Keratinocyte (primary cell): ENCODE data around the gene CASQ1. TPM values are rescaled to one million over a fixed set of nuclear protein-coding genes. Genes with fewer than 3 reads are reported as not detected.

Experiments used
- DNase-seq: peaks from one replicate; pipeline ENCODE4 v3.0.0-alpha.2; 2011; ENCODE audit warnings: low read depth, missing footprints, low spot score
- FAIRE-seq: peaks from 2 replicates; lab custom pipeline; 2011; peaks lifted over from hg19 to GRCh38; lab: Jason Lieb, UNC
- H2AFZ ChIP-seq: 2 replicates; pipeline ENCODE4 v1.6.0; 2012; ENCODE audit warnings: low read length, control low read depth, inconsistent platforms; ENCODE audit not compliant: control insufficient read depth
- H3K27ac ChIP-seq: 2 replicates; pipeline ENCODE4 v1.5.1; 2011; ENCODE audit warnings: low read length; ENCODE audit not compliant: control insufficient read depth, insufficient read depth
- H3K27me3 ChIP-seq: 3 replicates; pipeline ENCODE4 v1.6.0; 2011; ENCODE audit warnings: low read length; ENCODE audit not compliant: control insufficient read depth, insufficient read depth; ENCODE audit errors: extremely low read depth
- H3K36me3 ChIP-seq, 2 experiments: 2 replicates in 1 of 2; 3 replicates in 1 of 2; pipeline ENCODE4 v1.5.1; 2011; ENCODE audit warnings: low read length in 2 of 2, mild to moderate bottlenecking in 1 of 2; ENCODE audit not compliant: control insufficient read depth in 2 of 2, insufficient read depth in 2 of 2; ENCODE audit errors: extremely low read depth in 1 of 2
- H3K4me1 ChIP-seq: 3 replicates; pipeline ENCODE4 v1.5.1; 2011; ENCODE audit warnings: low read length; ENCODE audit not compliant: control insufficient read depth, insufficient read depth; ENCODE audit errors: extremely low read depth
- H3K4me2 ChIP-seq: 3 replicates; pipeline ENCODE4 v1.6.0; 2011; ENCODE audit warnings: low read depth, low read length; ENCODE audit not compliant: control insufficient read depth, insufficient read depth; ENCODE audit errors: extremely low read depth
- H3K4me3 ChIP-seq, 3 experiments: fragments of 200-600 bp in 1 of 3; sonication (generic) in 1 of 3; 2 replicates in 2 of 3; 3 replicates in 1 of 3; pipeline ENCODE4 v1.5.1; 2011 to 2016; ENCODE audit warnings: low read length in 3 of 3, mild to moderate bottlenecking in 3 of 3, control low read depth in 2 of 3, inconsistent platforms in 1 of 3, low read depth in 1 of 3, mixed read lengths in 1 of 3, mixed run types in 1 of 3, moderate library complexity in 1 of 3; ENCODE audit not compliant: control insufficient read depth in 2 of 3, insufficient read depth in 2 of 3; ENCODE audit errors: extremely low read depth in 1 of 3
- H3K79me2 ChIP-seq: 2 replicates; pipeline ENCODE4 v1.6.0; 2012; ENCODE audit warnings: low read length; ENCODE audit not compliant: control insufficient read depth, insufficient read depth
- H3K9ac ChIP-seq: 3 replicates; pipeline ENCODE4 v1.6.0; 2011; ENCODE audit warnings: low read length; ENCODE audit not compliant: control insufficient read depth, insufficient read depth; ENCODE audit errors: extremely low read depth
- H3K9me1 ChIP-seq: 3 replicates; pipeline ENCODE4 v1.6.0; 2011; ENCODE audit warnings: low read length; ENCODE audit not compliant: control insufficient read depth, insufficient read depth; ENCODE audit errors: extremely low read depth
- H3K9me3 ChIP-seq: 2 replicates; pipeline ENCODE4 v1.5.1; 2012; ENCODE audit warnings: low read depth, low read length; ENCODE audit not compliant: control insufficient read depth
- H4K20me1 ChIP-seq: 3 replicates; pipeline ENCODE4 v1.6.0; 2011; ENCODE audit warnings: low read length; ENCODE audit not compliant: control insufficient read depth, insufficient read depth; ENCODE audit errors: extremely low read depth
- EZH2 ChIP-seq: IDR thresholded peaks from one replicate; pipeline ENCODE4 v1.6.1; 2012; ENCODE audit warnings: inconsistent platforms, mild to moderate bottlenecking, low read length, moderate library complexity
- dilution Hi-C: fragments of 300-500 bp; cut with MboI; formaldehyde crosslinking; loops from one replicate; pipeline ENCODE4 v1.7.0; 2020; ENCODE audit warnings: low sequenced_read_pairs; ENCODE audit not compliant: extremely low pct_ligation_motif_present
- polyA minus RNA-seq, 3 experiments: library from RNA; depleted of rRNA, polyadenylated mRNA; stranded (reverse); fragments of >200 nt; gene quantifications; 1 replicate in 1 of 3; 2 replicates in 1 of 3; 3 replicates in 1 of 3; pipeline ENCODE4 v1.2.3, GENCODE V29; 2011
- polyA plus RNA-seq, 5 experiments: library from polyadenylated mRNA; depleted of rRNA in 3 of 5; stranded (reverse) in 3 of 5; stranded (forward) in 1 of 5; unstranded in 1 of 5; fragments of >200 nt; gene quantifications; 1 replicate in 1 of 5; 2 replicates in 3 of 5; 3 replicates in 1 of 5; pipeline versions ENCODE4 v1.2.1 to v1.2.3, GENCODE V29; 2011 to 2012; ENCODE audit warnings: missing spikeins in 2 of 5, low read depth in 1 of 5, low replicate concordance in 1 of 5
- TF ChIP-seq, protein P1 (sequence below), 3 experiments: IDR thresholded peaks in 1 of 3; conservative IDR thresholded peaks in 1 of 3; optimal IDR thresholded peaks in 1 of 3; 2 replicates in 2 of 3; 3 replicates in 1 of 3; pipeline versions ENCODE3 to v1.5.1; 2011; ENCODE audit warnings: low read length in 3 of 3, mild to moderate bottlenecking in 3 of 3, moderate library complexity in 2 of 3, control low read depth in 1 of 3, inconsistent platforms in 1 of 3; ENCODE audit not compliant: insufficient read depth in 2 of 3; ENCODE audit errors: extremely low read depth in 1 of 3

Gene CASQ1
- polyA plus RNA-seq: not detected in 3 replicates
- polyA plus RNA-seq (2011; ENCODE audit: low read depth): not detected
- not detected in 2 replicates for polyA plus RNA-seq (2011; cell fraction: cytosol; rRNA removed)
- polyA plus RNA-seq (2011; cell fraction: nucleus; rRNA removed): not detected in 2 replicates
- polyA plus RNA-seq (2012; ENCODE audit: low replicate concordance): not detected in 2 replicates
- not detected in 3 replicates for polyA minus RNA-seq
- not detected for polyA minus RNA-seq (2011; cell fraction: cytosol; rRNA and poly(A)+ RNA removed)
- polyA minus RNA-seq (2011; cell fraction: nucleus; rRNA and poly(A)+ RNA removed): not detected in 2 replicates

DNA sequence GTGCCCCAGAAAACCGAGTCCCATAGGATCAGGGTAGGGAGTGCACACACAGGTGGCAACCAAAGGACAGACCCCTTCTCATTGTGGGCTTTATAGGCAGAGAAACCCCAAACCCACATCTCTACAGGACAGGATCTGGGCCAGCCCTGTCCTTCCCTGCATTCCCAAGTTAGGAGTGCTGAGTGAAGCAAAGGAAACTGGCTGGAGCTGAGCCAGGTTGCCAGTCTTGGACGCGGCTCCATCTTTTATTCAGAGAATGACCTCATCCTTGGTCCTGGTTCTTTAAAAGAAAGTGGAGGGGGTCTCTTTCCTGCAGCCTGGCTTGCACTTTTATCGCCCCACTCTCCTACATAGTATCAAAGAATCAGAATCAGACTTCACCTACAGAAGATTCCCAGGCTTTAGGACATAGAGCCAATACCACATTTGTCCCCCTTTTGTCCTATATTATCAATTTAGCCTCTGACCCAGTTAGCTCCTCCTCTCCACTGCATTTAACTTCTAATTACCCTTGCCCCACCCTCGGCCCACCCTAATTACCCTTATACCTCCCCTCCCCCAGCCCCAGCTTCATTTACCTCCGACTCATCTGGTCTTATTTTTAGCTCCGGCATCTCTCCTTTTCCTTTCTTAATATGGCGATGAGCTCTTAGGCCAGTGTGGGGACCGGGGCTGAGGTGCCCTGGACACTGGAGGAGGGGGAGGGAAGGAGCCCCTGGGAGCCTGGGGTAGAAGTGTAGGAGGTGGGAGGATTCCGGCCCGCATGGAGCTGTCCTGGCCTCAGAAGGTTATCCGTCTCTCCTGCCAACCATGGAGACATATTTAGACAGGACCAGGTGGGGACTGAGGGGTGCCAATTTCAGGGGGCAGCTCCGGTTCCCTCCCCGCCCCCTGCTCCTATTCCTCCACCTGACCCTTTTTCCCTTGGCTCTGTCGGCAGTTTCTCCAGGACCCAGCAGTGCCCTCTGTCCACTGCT, at the start of gene CASQ1:
Gene CASQ1, plus strand, starts transcription at position 927 of the 977 bp plus-strand sequence. CDS start 177 bp downstream, outside the sequence.
- Histone ChIP-seq H4K20me1 (no peaks in the 10 kb centered on the region), H3K79me2 (no peaks in the 10 kb centered on the region), H3K27me3 (peaks cover 13% of the 10 kb centered on the region), H3K36me3 (no peaks in the 10 kb centered on the region), H3K27ac (no peak within 1 kb of the TSS), H3K4me2 (no peak within 1 kb of the TSS), H2AFZ (no peak within 1 kb of the TSS), H3K4me3 (no peak within 1 kb of the TSS), H3K9me3 (no peaks in the 10 kb centered on the region), H3K9me1 (no peaks in the 10 kb centered on the region), H3K9ac (no peak within 1 kb of the TSS), H3K4me1 (no peaks in the 10 kb centered on the region)
- dilution Hi-C loops: no loop called here
- FAIRE-seq: no peak
- no peak for TF ChIP-seq EZH2
- TF ChIP-seq, protein P1, sequence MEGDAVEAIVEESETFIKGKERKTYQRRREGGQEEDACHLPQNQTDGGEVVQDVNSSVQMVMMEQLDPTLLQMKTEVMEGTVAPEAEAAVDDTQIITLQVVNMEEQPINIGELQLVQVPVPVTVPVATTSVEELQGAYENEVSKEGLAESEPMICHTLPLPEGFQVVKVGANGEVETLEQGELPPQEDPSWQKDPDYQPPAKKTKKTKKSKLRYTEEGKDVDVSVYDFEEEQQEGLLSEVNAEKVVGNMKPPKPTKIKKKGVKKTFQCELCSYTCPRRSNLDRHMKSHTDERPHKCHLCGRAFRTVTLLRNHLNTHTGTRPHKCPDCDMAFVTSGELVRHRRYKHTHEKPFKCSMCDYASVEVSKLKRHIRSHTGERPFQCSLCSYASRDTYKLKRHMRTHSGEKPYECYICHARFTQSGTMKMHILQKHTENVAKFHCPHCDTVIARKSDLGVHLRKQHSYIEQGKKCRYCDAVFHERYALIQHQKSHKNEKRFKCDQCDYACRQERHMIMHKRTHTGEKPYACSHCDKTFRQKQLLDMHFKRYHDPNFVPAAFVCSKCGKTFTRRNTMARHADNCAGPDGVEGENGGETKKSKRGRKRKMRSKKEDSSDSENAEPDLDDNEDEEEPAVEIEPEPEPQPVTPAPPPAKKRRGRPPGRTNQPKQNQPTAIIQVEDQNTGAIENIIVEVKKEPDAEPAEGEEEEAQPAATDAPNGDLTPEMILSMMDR (optimal IDR thresholded peaks at IDR 0.05 in 1 of 3, IDR thresholded peaks at IDR 0.05 in 1 of 3, conservative IDR thresholded peaks at IDR 0.05 in 1 of 3; ENCODE audit: extremely low read depth in 1 of 3, insufficient read depth in 2 of 3, low read length in 3 of 3): no peak
- DNase-seq: no peak

DNA sequence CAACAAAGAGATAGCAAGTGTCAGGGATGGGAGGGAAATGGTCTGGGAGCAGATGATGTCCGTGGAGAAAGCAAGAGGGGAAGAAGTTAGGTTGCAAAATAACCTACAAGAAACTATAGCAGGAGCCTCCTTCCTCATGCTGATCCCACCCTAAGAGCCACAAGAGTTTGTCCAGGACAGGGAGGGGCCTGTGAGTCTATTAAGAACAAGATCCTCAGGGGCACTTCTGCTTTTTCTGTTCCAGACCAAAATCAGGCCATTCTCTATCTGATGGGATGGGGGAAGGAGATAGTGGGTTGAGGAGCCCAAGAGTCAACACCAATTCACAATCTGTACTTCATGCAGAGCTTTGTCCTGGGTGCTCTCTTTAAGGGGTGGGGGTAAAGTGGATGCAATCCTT, 46.7 kb upstream of the CASQ1 start:
- TF ChIP-seq, protein P1 (optimal IDR thresholded peaks at IDR 0.05 in 1 of 3, IDR thresholded peaks at IDR 0.05 in 1 of 3, conservative IDR thresholded peaks at IDR 0.05 in 1 of 3; ENCODE audit: extremely low read depth in 1 of 3, insufficient read depth in 2 of 3, low read length in 3 of 3): no peak
- TF ChIP-seq EZH2: no peak
- no peak for FAIRE-seq
- H3K4me1 ChIP-seq: no peaks in the 10 kb centered on the region

More for the DNA sequence above, 46.7 kb upstream of the CASQ1 start:
- Histone ChIP-seq H3K4me3 (no peak overlapping the region), H2AFZ (no peak overlapping the region), H3K9me1 (no peaks in the 10 kb centered on the region), H3K79me2 (no peaks in the 10 kb centered on the region), H3K36me3 (no peaks in the 10 kb centered on the region), H3K9me3 (no peaks in the 10 kb centered on the region), H3K9ac (no peak overlapping the region), H4K20me1 (no peaks in the 10 kb centered on the region), H3K27me3 (no peaks in the 10 kb centered on the region), H3K27ac (no peak overlapping the region), H3K4me2 (no peak overlapping the region)
- dilution Hi-C loops: no loop called here
- DNase-seq: no peak
